GM20431 (cell line): ENCODE measurements around the gene ARFGAP3.

ENCODE experiments used
- in situ Hi-C: fragments of 300-500 bp; cut with MseI, MboI; formaldehyde crosslinking; loops from one replicate; pipeline ENCODE4 v1.15.0; 2020; ENCODE audit warnings: low sequenced_read_pairs; ENCODE audit not compliant: unreplicated experiment

The ARFGAP3 gene

DNA sequence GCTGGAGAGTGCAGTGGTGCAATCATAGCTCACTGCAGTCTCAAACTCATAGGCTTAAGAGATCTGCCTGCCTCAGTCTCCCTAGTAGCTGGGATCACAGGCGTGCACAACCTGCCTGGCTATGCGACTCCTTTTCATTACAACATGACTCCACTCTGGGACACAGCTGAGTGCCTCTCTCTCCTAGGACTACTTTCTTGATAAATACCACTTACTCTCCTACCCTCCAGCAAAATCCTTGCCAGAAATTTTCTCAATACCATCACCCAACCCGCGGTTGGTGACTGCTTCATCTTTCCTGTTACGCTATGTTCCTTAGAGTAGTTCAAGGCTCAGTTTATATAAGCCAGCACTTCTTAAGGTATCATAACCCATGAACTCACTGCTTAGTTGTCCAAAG, 26.9 kb downstream of the ARFGAP3 start:
- in situ Hi-C loops = no loop called here

DNA sequence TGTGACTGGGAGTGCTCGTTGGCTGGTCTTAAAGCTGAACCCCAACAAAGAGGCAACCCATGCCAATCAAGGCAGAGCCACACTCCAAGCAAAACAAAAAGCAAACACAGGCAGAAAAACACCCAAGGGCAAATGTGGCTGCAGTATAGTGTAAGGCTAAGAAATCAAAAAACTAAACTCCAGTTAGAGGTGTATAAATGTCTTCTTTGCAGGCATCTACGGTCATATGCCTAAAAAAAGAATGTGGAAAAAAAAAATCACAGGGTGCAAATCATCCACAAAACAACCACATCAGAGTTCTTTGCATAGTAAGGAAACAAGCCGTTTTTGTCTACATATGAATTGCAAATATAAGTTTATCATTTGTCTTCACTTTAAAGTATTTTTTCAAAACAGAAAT, 27.8 kb downstream of the ARFGAP3 start:
- in situ Hi-C loops = no loop called here

DNA sequence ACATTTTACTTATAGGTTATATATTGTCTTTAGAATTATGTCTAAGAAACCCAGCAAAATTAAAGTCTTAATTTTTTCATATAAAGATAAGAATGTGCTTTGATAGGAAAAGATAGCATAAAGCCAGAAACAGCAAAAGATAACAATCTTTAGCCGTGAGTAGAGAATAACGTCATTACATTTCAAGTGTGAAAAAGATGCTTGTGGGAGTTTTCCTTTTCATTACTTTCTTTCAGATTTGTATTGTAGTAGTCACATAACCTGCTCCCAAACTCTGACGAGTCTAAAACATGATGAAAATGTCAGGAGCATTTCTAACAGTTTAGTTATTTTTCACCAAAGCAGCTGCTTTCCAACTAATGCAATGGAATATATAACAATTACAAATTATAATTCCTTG, 31.3 kb downstream of the ARFGAP3 start:
- in situ Hi-C loops = no loop called here

DNA sequence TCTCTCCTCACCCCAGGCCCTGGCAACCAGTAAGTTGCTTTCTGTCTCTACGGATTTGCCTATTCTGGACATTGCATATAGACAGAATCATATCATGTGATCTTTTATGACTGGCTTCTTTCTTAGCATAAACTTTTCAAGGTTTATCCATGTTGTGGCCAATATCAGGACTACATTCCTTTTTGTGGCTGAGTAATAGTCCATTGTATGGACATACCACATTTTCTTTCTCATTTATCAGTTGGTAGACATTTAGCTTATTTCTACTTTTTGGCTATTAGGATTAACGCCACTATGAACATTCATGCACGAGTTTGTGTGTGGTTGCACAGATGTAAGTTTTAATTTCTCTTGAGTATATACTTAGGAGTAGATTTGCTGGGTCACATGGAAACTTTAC, 35.7 kb downstream of the ARFGAP3 start:
- in situ Hi-C loops = no loop called here

DNA sequence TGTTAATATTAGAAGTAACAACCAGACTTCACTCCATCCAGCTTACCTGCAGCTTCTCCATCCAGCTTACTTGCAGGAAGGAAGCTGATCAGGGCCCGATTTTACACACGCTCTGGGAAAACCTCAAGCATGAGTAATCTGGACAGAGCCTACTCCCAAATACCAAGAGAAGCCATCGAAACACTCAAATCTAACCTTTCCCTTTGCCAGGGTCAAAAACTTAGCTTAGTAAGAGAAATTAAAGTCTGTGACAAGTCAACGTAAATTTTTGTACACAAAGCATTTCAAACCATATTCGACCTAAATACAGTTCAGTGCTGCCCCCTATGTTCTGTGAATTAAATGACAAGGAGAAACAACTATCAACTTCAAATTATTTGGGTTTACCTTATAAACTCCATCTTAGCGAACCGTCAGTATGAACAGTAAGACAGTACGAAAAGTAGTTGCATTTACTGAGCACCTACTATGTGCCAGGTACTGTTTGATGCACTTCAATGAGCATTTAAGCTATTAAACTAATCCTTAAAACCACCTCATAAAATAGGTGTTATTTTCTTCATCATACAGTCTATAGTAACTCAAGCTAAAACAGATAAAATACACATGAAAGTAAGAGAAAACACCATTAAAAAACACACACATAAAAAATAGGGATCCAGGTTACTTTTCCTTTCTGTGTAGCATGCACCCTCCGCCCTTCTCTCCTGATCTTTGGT, 36.9 kb downstream of the ARFGAP3 start:
- in situ Hi-C loops = no loop called here

DNA sequence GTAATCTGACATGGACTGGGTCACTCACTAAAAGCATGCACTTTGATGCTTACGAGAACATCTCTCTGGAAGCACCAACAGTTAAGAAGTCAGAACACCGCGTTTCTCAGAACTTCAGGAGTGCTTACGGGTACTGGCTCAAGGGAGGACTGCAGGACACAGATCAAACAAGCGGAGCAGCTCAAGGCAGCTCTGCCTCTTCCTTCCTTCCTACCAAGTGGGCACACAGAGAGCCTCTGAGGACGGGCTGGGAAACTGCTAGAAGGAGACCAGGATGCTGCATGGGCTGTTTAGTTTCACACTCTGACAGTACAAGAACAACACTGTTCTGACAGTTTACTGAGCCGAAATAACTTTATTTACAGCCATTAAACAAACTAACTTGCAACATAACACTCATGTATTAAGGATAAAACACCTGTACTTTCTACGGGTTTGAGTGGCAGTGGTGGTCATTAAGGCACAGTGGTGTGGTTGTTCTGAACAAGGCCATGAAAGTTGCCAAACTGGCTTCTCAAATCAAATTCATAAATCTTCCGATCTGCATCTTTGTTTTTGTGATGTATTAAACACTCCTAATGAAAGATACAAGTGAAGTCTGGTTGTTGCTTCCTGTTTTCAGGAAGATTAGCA, 37.5 kb downstream of the ARFGAP3 start:
- in situ Hi-C loops = no loop called here

DNA sequence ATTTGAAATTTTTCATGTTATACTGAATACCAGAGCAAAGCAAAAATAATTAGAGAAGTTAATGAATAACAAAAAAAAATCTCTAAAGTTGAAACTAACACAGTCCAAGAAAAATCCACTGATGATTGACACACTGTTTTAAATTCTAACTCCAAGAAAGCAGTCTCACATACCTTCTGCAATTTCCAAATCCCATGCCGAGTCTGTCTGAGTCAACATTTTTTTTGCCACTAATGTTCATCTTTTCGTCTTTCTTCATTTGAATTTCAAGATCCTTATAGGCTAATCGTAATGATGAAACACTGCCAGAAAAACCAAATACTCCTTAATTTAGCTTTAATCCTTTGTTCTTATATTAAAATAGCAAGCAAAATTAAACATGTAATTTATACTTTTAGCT, 39.5 kb downstream of the ARFGAP3 start:
- in situ Hi-C loops = no loop called here

- in situ Hi-C loops = no loop called here
Measured at GRCh38 chr22:42816336-42816735, 40.7 kb downstream of the ARFGAP3 start.

DNA sequence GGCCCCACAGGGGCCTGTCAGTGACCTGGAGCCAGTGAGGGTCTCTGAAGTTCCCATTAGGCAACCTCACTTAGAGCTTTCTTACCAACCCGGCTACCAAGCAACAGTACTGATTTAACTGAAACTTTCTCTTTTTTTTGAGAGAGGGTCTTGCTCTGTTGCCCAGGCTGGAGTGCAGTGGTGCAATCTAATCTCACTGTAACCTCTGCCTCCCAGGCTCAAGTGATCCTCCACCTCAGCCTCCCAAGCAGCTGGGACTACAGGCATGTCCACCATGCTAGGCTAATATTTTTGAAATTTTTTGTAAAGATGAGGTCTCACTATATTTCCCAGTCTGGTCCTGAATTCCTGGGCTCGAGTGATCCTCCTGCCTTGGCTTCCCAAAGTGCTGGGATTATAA, 42.5 kb downstream of the ARFGAP3 start:
- in situ Hi-C loops = no loop called here

DNA sequence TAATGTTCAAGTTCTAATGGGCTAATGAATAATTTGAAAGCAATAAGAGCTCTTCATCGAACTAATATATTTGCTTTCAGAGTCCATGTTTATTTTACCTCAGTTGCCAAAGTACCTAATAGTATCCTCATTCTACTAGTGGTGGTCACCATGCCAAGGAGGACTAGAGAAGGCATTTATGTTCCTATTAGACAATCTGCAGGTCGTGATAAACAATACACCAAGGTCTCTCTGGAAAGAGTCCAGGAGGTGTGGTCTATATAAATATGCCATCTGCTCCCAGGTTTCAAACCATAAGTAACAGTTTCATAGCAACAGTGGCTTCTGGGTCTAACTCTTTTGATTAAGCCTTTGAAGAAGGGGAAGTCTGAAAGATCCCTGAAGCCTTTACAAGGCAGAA, 42.9 kb downstream of the ARFGAP3 start:
- in situ Hi-C loops = no loop called here

GRCh38 chr22:42813501-42813900, 43.6 kb downstream of the ARFGAP3 start:
- in situ Hi-C loops = no loop called here

- in situ Hi-C loops = no loop called here
Measured at GRCh38 chr22:42811459-42811858, 45.6 kb downstream of the ARFGAP3 start.

DNA sequence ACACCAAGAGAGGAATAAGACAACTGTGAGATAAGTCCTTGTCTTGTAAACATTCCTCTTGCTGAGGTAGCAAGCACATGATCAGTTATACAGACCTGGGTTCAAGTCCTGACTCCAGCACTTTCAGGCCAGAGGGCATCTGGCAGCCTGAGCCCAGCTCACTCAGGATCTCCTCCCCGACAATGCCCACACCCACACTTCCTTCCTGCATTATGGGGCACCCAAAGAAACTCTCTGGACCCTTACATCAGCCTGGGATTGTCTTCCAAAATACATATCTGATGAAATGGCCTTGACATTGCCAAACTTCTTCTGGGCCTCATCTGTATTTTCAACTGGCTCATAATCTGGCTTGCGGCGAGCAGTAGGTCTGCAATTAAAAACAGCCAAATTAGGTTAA, 48.6 kb downstream of the ARFGAP3 start:
- in situ Hi-C loops = no loop called here

DNA sequence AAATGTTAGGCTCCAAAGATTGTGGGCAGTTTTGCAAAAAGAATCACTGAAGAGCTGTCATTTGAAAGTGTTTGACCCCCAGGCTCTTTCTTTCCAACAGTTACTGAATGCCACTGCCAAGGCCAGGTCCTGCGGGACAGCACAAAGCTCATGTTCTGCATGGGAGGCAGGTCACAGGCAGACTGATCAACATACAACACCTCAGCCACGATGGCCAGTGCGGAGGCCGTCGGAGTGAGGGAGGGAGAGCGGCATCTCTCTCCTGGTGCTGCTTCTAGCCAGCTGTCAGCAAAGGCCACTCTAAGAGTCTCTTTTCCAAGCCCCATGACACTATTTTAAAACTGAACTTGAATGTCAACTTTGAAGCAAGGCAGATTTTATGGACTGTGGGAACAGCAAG, 49.9 kb downstream of the ARFGAP3 start:
- in situ Hi-C loops = no loop called here

DNA sequence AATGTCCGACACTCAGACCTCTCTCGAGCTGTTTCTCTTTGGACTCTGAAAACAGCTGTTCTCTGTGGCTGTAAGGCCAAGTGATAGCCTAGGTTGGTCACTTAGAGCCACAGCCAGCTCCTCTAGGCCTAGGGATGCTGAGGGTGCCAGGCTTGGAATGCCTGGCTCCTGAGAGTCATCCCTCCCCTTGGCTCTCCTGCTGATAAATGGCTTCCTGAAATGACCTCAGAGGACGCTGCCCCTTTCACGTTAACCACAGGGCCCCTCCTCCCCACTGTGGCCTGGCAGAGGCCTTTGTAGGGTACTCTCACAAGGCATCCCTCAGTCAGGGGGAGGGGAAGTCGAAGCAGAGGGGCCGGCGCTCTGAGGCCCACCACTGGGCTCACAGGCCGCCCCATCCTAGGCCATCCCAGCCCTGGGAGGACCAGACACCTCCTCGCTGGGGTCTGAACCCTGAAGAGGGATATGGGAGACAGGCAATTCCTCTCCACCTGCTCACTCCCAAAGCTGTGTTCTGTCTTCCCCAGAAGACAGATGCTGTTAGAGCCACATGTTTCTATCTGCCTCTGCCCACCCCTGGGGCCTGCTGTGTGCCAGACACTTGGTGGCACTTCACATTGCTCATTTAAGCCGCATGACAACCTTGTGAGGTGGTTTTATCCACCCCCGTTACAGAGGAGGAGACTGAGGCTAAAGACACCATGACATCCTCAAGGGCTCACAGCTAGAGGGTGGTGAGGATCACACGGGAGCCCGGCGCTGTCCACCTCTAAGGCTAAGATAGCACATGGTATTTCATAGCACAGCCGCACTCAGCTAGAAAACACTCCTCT, 50.9 kb downstream of the ARFGAP3 start:
- in situ Hi-C loops = no loop called here

GRCh38 chr22:42805016-42805997, 51.8 kb downstream of the ARFGAP3 start:
- in situ Hi-C loops = no loop called here

GRCh38 chr22:42803389-42803788, 53.7 kb downstream of the ARFGAP3 start:
- in situ Hi-C loops = no loop called here

GRCh38 chr22:42801252-42802080, 55.6 kb downstream of the ARFGAP3 start:
- in situ Hi-C loops = no loop called here
